GM12878 (cell line): Measurements from ENCODE around the gene LGALS4. TPM values are rescaled to one million over a fixed set of nuclear protein-coding genes. Genes with fewer than 3 reads are reported as not detected.
"Not testable (repeated sequence)": the region's sequence is repeated elsewhere in the genome, so short reads cannot be mapped to it uniquely, and the experiment has no call there.

Experiments
- ATAC-seq: fragments of 200-7000 bp; cut with Tn5 transposase; 3 replicates; pipeline ENCODE4 v1.9.1; 2020; ENCODE audit warnings: mild to moderate bottlenecking, moderate library complexity
- BruUV-seq: library from RNA; stranded (reverse); fragments of 400-500 nt; replicated peaks from 2 replicates; lab custom pipeline; 2021; lab: Mats Ljungman, UMichigan
- CTCF ChIA-PET: fragments of 300-600 bp; sonication (Branson Sonifier 250); formaldehyde crosslinking; extraction: SDS; loops from one replicate; lab custom pipeline; 2021; ENCODE audit warnings: inconsistent platforms; lab: Yijun Ruan, JAX
- POLR2A ChIA-PET: fragments of 350-600 bp; formaldehyde crosslinking; extraction: SDS; loops from one replicate; lab custom pipeline; 2021; ENCODE audit warnings: inconsistent platforms; lab: Charles Lee
- RAD21 ChIA-PET: fragments of 300-600 bp; sonication (Branson Sonifier 250); formaldehyde crosslinking; loops from one replicate; lab custom pipeline; 2023; ENCODE audit warnings: antibody characterized with exemption; ENCODE audit not compliant: unreplicated experiment; lab: Charles Lee
- SMC1A ChIA-PET: fragments of 300-600 bp; sonication (Branson Sonifier 250); formaldehyde crosslinking; loops from one replicate; lab custom pipeline; 2023; ENCODE audit not compliant: unreplicated experiment, uncharacterized antibody; lab: Charles Lee
- DNase-seq: peaks from one replicate; pipeline ENCODE4 v3.0.0-alpha.2; 2011; ENCODE audit warnings: low read depth, low spot score
- FAIRE-seq: peaks from 3 replicates; lab custom pipeline; 2011; peaks lifted over from hg19 to GRCh38; lab: Jason Lieb, UNC
- H2AFZ ChIP-seq: 2 replicates; pipeline ENCODE4 v1.6.0; 2011; ENCODE audit warnings: low read depth, low read length, control low read depth; ENCODE audit not compliant: control insufficient read depth
- H3K27ac ChIP-seq: 2 replicates; pipeline ENCODE4 v1.5.1; 2011; ENCODE audit warnings: control low read depth; ENCODE audit not compliant: control insufficient read depth, insufficient read depth
- H3K27me3 ChIP-seq, 2 experiments: replicated peaks in 1 of 2; 2 replicates each; pipeline versions ENCODE4 v1.6.0 to v1.6.1; 2011; ENCODE audit warnings: low read length in 1 of 2; ENCODE audit not compliant: control insufficient read depth in 2 of 2, insufficient read depth in 2 of 2
- H3K36me3 ChIP-seq, 2 experiments: 2 replicates each; pipeline ENCODE4 v1.5.1; 2011; ENCODE audit warnings: low read length in 1 of 2; ENCODE audit not compliant: control insufficient read depth in 2 of 2, insufficient read depth in 2 of 2
- H3K4me1 ChIP-seq: 2 replicates; pipeline ENCODE4 v1.6.1; 2011; ENCODE audit warnings: mild to moderate bottlenecking, low read length, moderate library complexity, mixed read lengths; ENCODE audit not compliant: control insufficient read depth, insufficient read depth
- H3K4me2 ChIP-seq: 2 replicates; pipeline ENCODE4 v1.6.0; 2011; ENCODE audit warnings: control low read depth; ENCODE audit not compliant: control insufficient read depth, insufficient read depth
- H3K4me3 ChIP-seq: fragments of 200-600 bp; sonication (generic); 2 replicates; pipeline ENCODE4 v1.5.1; 2016
- H3K79me2 ChIP-seq: 2 replicates; pipeline ENCODE4 v1.6.0; 2011; ENCODE audit warnings: low read length; ENCODE audit not compliant: control insufficient read depth, insufficient read depth
- H3K9ac ChIP-seq: 2 replicates; pipeline ENCODE4 v1.8.0; 2011; ENCODE audit warnings: low read length, control low read depth, mixed read lengths; ENCODE audit not compliant: control insufficient read depth, insufficient read depth
- H3K9me3 ChIP-seq: replicated peaks from 3 replicates; pipeline ENCODE4 v1.5.1; 2011; ENCODE audit warnings: mild to moderate bottlenecking, low read length; ENCODE audit not compliant: control insufficient read depth, insufficient read depth
- H4K20me1 ChIP-seq: 2 replicates; pipeline ENCODE4 v1.6.0; 2011; ENCODE audit not compliant: control insufficient read depth, insufficient read depth
- IRF3 ChIP-seq: fragments of 450-650 bp; IDR thresholded peaks from 2 replicates; pipeline ENCODE4 v1.6.1; 2014; ENCODE audit warnings: mild to moderate bottlenecking
- POLR2A ChIP-seq: IDR thresholded peaks from 2 replicates; pipeline ENCODE4 v1.6.1; 2011; ENCODE audit warnings: low read depth, mild to moderate bottlenecking, low read length
- WGBS: methylation state at CpG from one replicate; pipeline ENCODE4 v1.1.6; 2016; ENCODE audit warnings: low lambda C conversion rate; ENCODE audit not compliant: insufficient replicate concordance, insufficient coverage; ENCODE audit errors: missing lambda C conversion rate; 5-methylcytosine and 5-hydroxymethylcytosine counted together
- in situ Hi-C: fragments of 300-500 bp; cut with MboI; formaldehyde crosslinking; loops from 9 replicates; pipeline ENCODE4 v1.14.3; 2018; ENCODE audit warnings: mixed read lengths
- intact Hi-C: fragments of 100-400 bp; cut with micrococcal nuclease; formaldehyde crosslinking; loops from one replicate; pipeline ENCODE4 v1.14.2; 2022; ENCODE audit not compliant: unreplicated experiment
- polyA plus RNA-seq, 11 experiments: library from polyadenylated mRNA; depleted of rRNA in 4 of 11; unstranded in 6 of 11; stranded (reverse) in 5 of 11; fragments of >200 nt; fragmentation: Nextera tagmentation in 4 of 11; fragmentation: Illumina TruSeq in 1 of 11; extraction: Ambion mirVana in 4 of 11; extraction: Trizol in 1 of 11; gene quantifications; 1 replicate in 1 of 11; 2 replicates in 10 of 11; pipeline versions ENCODE4 v1.2.1 to v1.2.3, GENCODE V29; 2011 to 2016; ENCODE audit warnings: inconsistent platforms in 2 of 11, missing spikeins in 2 of 11, low read depth in 1 of 11
- total RNA-seq, 4 experiments: library from RNA; depleted of rRNA in 3 of 4; stranded (reverse); fragments of >200 nt in 3 of 4; fragmentation: Illumina TruSeq in 1 of 4; extraction: Trizol in 1 of 4; gene quantifications; 2 replicates each; pipeline versions ENCODE4 v1.2.1 to v1.2.3, GENCODE V29; 2013 to 2021

The LGALS4 gene
- total and polyA plus RNA-seq, 10 of the 15 experiments (the other 5 are each of a cell fraction or from before 2014, with no cell fraction given): 0.13 to 2.1 (median 0.26) TPM; not detected in 4

GRCh38 chr19:38815059-38816001 lies 2.6 kb upstream of the LGALS4 start:
- Histone ChIP-seq H4K20me1 (no peaks in the 10 kb centered on the region), H3K27ac (no peak overlapping the region), H3K36me3 (peaks cover 3% of the 10 kb centered on the region in 2 experiments; a peak in 2 of 4 replicates), H3K4me1 (no peaks in the 10 kb centered on the region), H3K79me2 (no peaks in the 10 kb centered on the region), H3K4me2 (no peak overlapping the region), H3K4me3 (no peak overlapping the region), H3K9ac (no peak overlapping the region), H3K27me3 (no peaks in the 10 kb centered on the region), H3K9me3 (no peaks in the 10 kb centered on the region), H2AFZ (no peak overlapping the region)
- ChIA-PET POLR2A (no interaction called here), SMC1A (no interaction called here), RAD21 (no interaction called here), CTCF (no interaction called here)
- FAIRE-seq (no peak), ATAC-seq (no peak), DNase-seq (no peak)
- intact Hi-C loops (no loop called here), in situ Hi-C loops (no loop called here)
- WGBS: 96% methylated on average over 22 of the region's 34 CpGs
- TSS peak; percentile 89 for BruUV-seq
- TF ChIP-seq POLR2A (peak; percentile 34), IRF3 (no peak)

GRCh38 chr19:38813932-38814331 lies 1.2 kb upstream of the LGALS4 start:
- DNase-seq, H3K79me2 ChIP-seq, intact Hi-C loops, H3K27ac ChIP-seq, POLR2A ChIA-PET, H3K4me2 ChIP-seq, in situ Hi-C loops, H2AFZ ChIP-seq, H3K36me3 ChIP-seq, ATAC-seq, RAD21 ChIA-PET, BruUV-seq, FAIRE-seq, H4K20me1 ChIP-seq, H3K27me3 ChIP-seq, H3K9me3 ChIP-seq, H3K4me3 ChIP-seq, H3K9ac ChIP-seq, H3K4me1 ChIP-seq: not testable (repeated sequence)
- SMC1A ChIA-PET: interaction anchor here (0.6 kb wide), 1 partner anchor 9 kb away, joined by 3 read pairs; no protein-coding TSS in a partner anchor
- WGBS: 68% methylated on average over 2 of the region's 2 CpGs
- CTCF ChIA-PET: interaction anchor here (1.3 kb wide), 3 partner anchors 13 to 73 kb away, joined by 3 to 4 read pairs (median 3); no protein-coding TSS in a partner anchor
